ENCODE measurements around the gene HKDC1.
"Not testable (repeated sequence)": the region's sequence is repeated elsewhere in the genome, so short reads cannot be mapped to it uniquely, and the experiment has no call there.

Gene HKDC1

GRCh38 chr10:69285699-69286098 lies 65.6 kb downstream of the HKDC1 start:
- DNase-seq, result no peak

- no peak for DNase-seq
Measured at GRCh38 chr10:69287181-69287580, 67.0 kb downstream of the HKDC1 start.

DNA sequence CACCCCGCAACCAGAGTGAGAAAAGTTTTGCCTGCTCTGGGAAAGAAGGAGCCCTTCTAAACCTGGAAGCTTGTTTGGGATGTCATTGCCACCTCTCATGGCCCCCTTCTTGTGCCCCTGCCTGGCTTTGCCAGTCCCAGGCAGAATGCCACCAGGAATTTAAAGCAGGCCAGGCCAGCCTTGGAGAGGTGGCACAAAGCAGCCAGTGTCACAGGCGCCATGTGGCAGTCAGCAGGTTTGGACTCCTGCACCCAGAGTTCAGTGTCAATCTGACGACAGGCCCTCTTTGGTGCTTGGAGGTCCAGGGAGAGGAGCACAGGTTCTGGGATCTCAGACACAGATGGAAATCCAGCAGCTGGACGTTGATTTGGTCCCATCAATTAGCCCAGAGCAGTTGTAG lies 70.9 kb downstream of the HKDC1 start:
- DNase-seq, result no peak

- no peak for DNase-seq
Measured at GRCh38 chr10:69292459-69292858, 72.3 kb downstream of the HKDC1 start.

- DNase-seq, result no peak
Measured at GRCh38 chr10:69295027-69295636, 75.0 kb downstream of the HKDC1 start.

GRCh38 chr10:69303632-69304051 lies 83.5 kb downstream of the HKDC1 start:
- no peak for DNase-seq

DNA sequence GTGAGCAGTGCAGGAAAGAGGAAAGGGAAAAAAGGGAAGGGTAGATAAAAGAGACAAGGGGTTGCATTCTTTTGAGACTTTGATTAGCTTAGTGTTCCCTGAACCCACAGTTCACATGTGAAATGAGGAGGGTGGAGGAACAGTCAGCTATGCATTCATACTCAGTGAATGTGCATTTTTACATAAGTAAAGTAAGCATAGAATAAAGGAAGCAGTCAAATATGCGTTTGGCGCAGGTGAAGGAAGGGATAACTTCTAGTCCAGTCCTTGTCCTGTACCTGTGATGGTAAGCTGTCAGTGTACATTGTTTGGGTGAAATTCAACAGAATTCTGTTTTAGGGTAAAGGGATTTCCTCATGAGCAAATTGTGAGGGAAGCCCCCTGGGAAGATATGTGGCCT lies 86.3 kb downstream of the HKDC1 start:
- DNase-seq, result no peak

GRCh38 chr10:69307434-69307833 lies 87.3 kb downstream of the HKDC1 start:
- DNase-seq, result no peak

DNA sequence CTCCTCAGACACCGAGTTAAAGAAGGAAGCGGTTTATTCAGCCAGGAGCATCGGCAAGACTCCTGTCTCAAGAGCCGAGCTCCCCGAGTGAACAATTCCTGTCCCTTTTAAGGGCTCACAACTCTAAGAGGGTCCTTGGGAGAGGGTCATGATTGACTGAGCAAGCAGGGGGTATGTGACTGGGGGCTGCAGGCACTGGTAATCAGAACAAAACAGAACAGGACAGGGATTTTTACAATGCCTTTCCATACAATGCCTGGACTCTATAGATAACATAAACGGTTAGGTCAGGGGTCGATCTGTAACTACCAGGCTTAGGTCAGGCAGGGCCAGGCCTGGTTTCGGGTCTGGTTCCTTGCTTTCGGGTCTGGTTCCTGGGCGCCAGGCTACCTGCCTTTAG lies 88.2 kb downstream of the HKDC1 start:
- DNase-seq, result not testable (repeated sequence)

DNA sequence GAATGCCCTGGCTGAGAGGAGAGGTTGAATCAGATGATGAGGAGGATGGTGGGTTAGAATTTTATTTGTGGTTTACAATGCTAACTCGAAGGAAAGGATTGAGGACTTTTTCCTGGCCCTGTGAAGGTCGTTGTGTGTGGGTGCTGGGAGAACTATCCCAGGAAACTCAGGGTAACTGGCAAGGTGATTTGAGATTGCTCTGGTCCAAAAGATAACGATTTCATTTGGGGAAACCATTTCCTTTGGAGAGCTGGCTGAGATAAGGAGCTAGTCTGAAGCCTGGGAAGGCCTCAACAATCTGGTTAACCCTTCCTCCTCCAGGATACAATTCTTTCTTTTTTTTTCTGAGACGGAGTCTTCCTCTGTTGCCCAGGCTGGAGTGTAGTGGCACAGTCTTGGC lies 91.2 kb downstream of the HKDC1 start:
- DNase-seq, result no peak

GRCh38 chr10:69312528-69312927 lies 92.4 kb downstream of the HKDC1 start:
- no peak for DNase-seq

- no peak for DNase-seq
Measured at GRCh38 chr10:69315100-69315542, 95.0 kb downstream of the HKDC1 start.

GRCh38 chr10:69315610-69316312 lies 95.6 kb downstream of the HKDC1 start:
- DNase-seq, result no peak

- no peak for DNase-seq
Measured at GRCh38 chr10:69316313-69317059, 96.4 kb downstream of the HKDC1 start.
